ENCODE data around the gene E2F1.

GRCh38 chr20:33676652-33677645, 9.2 kb downstream of the E2F1 start:
- TF ChIP-seq CTCF (IDR thresholded peaks at IDR 0.05; ENCODE audit: low read depth, low read length, poor library complexity, severe bottlenecking) (no peak), EZH2phosphoT487 (IDR thresholded peaks at IDR 0.05; ENCODE audit: borderline replicate concordance, low read length) (no peak)

All from DOHH2 (cell line).